PC-3 (cell line): ENCODE results near the gene RNF208. TPM values are rescaled to one million over a fixed set of nuclear protein-coding genes. Genes with fewer than 3 reads are reported as not detected.

Experiments used
- ATAC-seq: fragments of 200-7000 bp; cut with Tn5 transposase; 2 replicates; pipeline ENCODE4 v1.9.1; 2020; ENCODE audit warnings: mild to moderate bottlenecking, moderate library complexity
- BruUV-seq: library from RNA; stranded (reverse); fragments of 400-500 nt; replicated peaks from 2 replicates; lab custom pipeline; 2021; lab: Mats Ljungman, UMichigan
- CTCF ChIA-PET: fragments of 300-600 bp; sonication (Branson Sonifier 250); formaldehyde crosslinking; loops from one replicate; lab custom pipeline; 2022; ENCODE audit warnings: antibody characterized with exemption; lab: Charles Lee
- POLR2A ChIA-PET: fragments of 300-600 bp; sonication (Branson Sonifier 250); formaldehyde crosslinking; loops from one replicate; lab custom pipeline; 2022; ENCODE audit warnings: antibody characterized with exemption; ENCODE audit not compliant: unreplicated experiment; lab: Charles Lee
- DNase-seq: peaks from one replicate; pipeline ENCODE4 v3.0.0-alpha.2; 2015
- H2AFZ ChIP-seq: fragments of 300-600 bp; sonication (generic); 2 replicates; pipeline ENCODE4 v1.6.0; 2016; ENCODE audit warnings: antibody characterized with exemption, low read length
- H3F3A ChIP-seq: fragments of 300-600 bp; sonication (generic); one replicate; pipeline ENCODE4 v1.6.0; 2017; ENCODE audit warnings: antibody characterized with exemption, low read length, control low read depth, mild to moderate bottlenecking; ENCODE audit not compliant: unreplicated experiment
- H3K27ac ChIP-seq: fragments of 300-600 bp; sonication (generic); 2 replicates; pipeline ENCODE4 v1.5.1; 2016; ENCODE audit warnings: mild to moderate bottlenecking, low read length
- H3K27me3 ChIP-seq: fragments of 300-600 bp; sonication (generic); 2 replicates; pipeline ENCODE4 v1.6.1; 2016; ENCODE audit warnings: low read length, mixed read lengths
- H3K36me3 ChIP-seq: fragments of 300-600 bp; sonication (generic); 2 replicates; pipeline ENCODE4 v1.6.1; 2016; ENCODE audit warnings: low read depth, mixed run types, low read length, mixed read lengths
- H3K4me1 ChIP-seq: fragments of 300-600 bp; sonication (generic); 2 replicates; pipeline ENCODE4 v1.5.1; 2016; ENCODE audit warnings: low read length; ENCODE audit not compliant: insufficient read depth
- H3K4me2 ChIP-seq: fragments of 300-600 bp; sonication (generic); 2 replicates; pipeline ENCODE4 v1.6.0; 2016; ENCODE audit warnings: low read length
- H3K4me3 ChIP-seq: fragments of 300-600 bp; sonication (generic); 2 replicates; pipeline ENCODE4 v1.5.1; 2016; ENCODE audit warnings: mild to moderate bottlenecking, low read length, mixed read lengths
- H3K79me2 ChIP-seq: fragments of 300-600 bp; sonication (generic); 2 replicates; pipeline ENCODE4 v1.6.1; 2017; ENCODE audit warnings: low read length, mixed read lengths
- H3K9ac ChIP-seq: fragments of 300-600 bp; sonication (generic); 2 replicates; pipeline ENCODE4 v1.6.0; 2016; ENCODE audit warnings: mild to moderate bottlenecking, low read length
- H3K9me2 ChIP-seq: fragments of 300-600 bp; sonication (generic); replicated peaks from 2 replicates; pipeline ENCODE4 v1.6.1; 2016; ENCODE audit warnings: mixed run types, low read length, mixed read lengths
- H3K9me3 ChIP-seq: fragments of 300-600 bp; sonication (generic); 2 replicates; pipeline ENCODE4 v1.6.1; 2016; ENCODE audit warnings: low read length, mixed read lengths
- H4K20me1 ChIP-seq: fragments of 300-600 bp; sonication (generic); 2 replicates; pipeline ENCODE4 v1.6.1; 2016; ENCODE audit warnings: low read length, mixed read lengths
- CTCF ChIP-seq: fragments of 300-600 bp; sonication (generic); conservative IDR thresholded peaks from 2 replicates; pipeline ENCODE4 v1.5.1; 2017; ENCODE audit warnings: antibody characterized with exemption, low read depth, mild to moderate bottlenecking, low read length
- EZH2 ChIP-seq: fragments of 300-600 bp; sonication (generic); IDR thresholded peaks from one replicate; pipeline ENCODE4 v1.6.1; 2017; ENCODE audit warnings: antibody characterized with exemption, mild to moderate bottlenecking, low read length; ENCODE audit not compliant: unreplicated experiment
- EZH2phosphoT487 ChIP-seq: fragments of 300-600 bp; sonication (generic); IDR thresholded peaks from 2 replicates; pipeline ENCODE4 v1.6.1; 2018; ENCODE audit warnings: mild to moderate bottlenecking, antibody characterized with exemption, low read length, borderline replicate concordance
- intact Hi-C: fragments of 100-400 bp; cut with micrococcal nuclease; formaldehyde crosslinking; loops from 2 replicates; pipeline ENCODE4 v1.9.0; 2023
- total RNA-seq: library from RNA; depleted of rRNA; stranded (reverse); fragments of >200 nt; gene quantifications from 2 replicates; pipeline ENCODE4 v1.2.3, GENCODE V29; 2014

RNF208 gene
- total RNA-seq, 1 experiment from 2014 or later: 1.7 TPM

GRCh38 chr9:137186385-137186784, 35.7 kb downstream of the RNF208 start:
- POLR2A ChIA-PET: no interaction called here
- no peak for ATAC-seq

GRCh38 chr9:137185921-137186320, 36.1 kb downstream of the RNF208 start:
- H3K4me2 ChIP-seq: peak overlapping the region; percentile 96; the same call in 1 of the 2 replicates
- H3K27ac ChIP-seq: no peak overlapping the region
- H3K4me3 ChIP-seq: no peak overlapping the region; the same call in 1 of the 2 replicates
- ChIA-PET POLR2A (no interaction called here), CTCF (no interaction called here)
- no peaks in the 10 kb centered on the region for H3K9me2 ChIP-seq
- peaks cover 40% of the 10 kb centered on the region for H3K79me2 ChIP-seq
- BruUV-seq: no TSS peak
- no peaks in the 10 kb centered on the region for H3F3A ChIP-seq
- no peaks in the 10 kb centered on the region for H3K36me3 ChIP-seq
- H3K9me3 ChIP-seq: no peaks in the 10 kb centered on the region
- TF ChIP-seq EZH2: no peak
- TF ChIP-seq CTCF: no peak
- H3K4me1 ChIP-seq: peaks cover 25% of the 10 kb centered on the region
- H3K9ac ChIP-seq: no peak overlapping the region
- ATAC-seq (no peak), DNase-seq (no peak)
- intact Hi-C loops: loop anchor here (5.0 kb wide), 1 partner anchor 41 kb away; the partner anchor contains the start of genes CYSRT1 and RNF224
- peaks cover 11% of the 10 kb centered on the region for H4K20me1 ChIP-seq
- H3K27me3 ChIP-seq: no peaks in the 10 kb centered on the region
- no peak overlapping the region for H2AFZ ChIP-seq

More at GRCh38 chr9:137186385-137186784, 35.7 kb downstream of the RNF208 start:
- CTCF ChIA-PET: no interaction called here
- Histone ChIP-seq H3K4me3 (peak overlapping the region; percentile 99), H3K27ac (no peak overlapping the region), H3K4me2 (peak overlapping the region; percentile 96), H2AFZ (no peak overlapping the region), H3F3A (no peaks in the 10 kb centered on the region), H3K9ac (no peak overlapping the region), H3K4me1 (peaks cover 25% of the 10 kb centered on the region), H3K9me3 (no peaks in the 10 kb centered on the region), H3K9me2 (no peaks in the 10 kb centered on the region), H4K20me1 (peaks cover 11% of the 10 kb centered on the region), H3K27me3 (no peaks in the 10 kb centered on the region), H3K79me2 (peaks cover 40% of the 10 kb centered on the region), H3K36me3 (no peaks in the 10 kb centered on the region)
- no peak for TF ChIP-seq EZH2phosphoT487
- TF ChIP-seq EZH2: no peak
- TF ChIP-seq CTCF: no peak
- DNase-seq: no peak
- intact Hi-C loops: loop anchor here (5.0 kb wide), 1 partner anchor 41 kb away; the partner anchor contains the start of genes CYSRT1 and RNF224
- BruUV-seq: no TSS peak

GRCh38 chr9:137184881-137185660, 37.0 kb downstream of the RNF208 start:
- Histone ChIP-seq H3K9me3 (no peaks in the 10 kb centered on the region), H3K36me3 (no peaks in the 10 kb centered on the region), H2AFZ (no peak overlapping the region), H3K27ac (no peak overlapping the region), H4K20me1 (peaks cover 8% of the 10 kb centered on the region), H3K9ac (no peak overlapping the region), H3F3A (no peaks in the 10 kb centered on the region), H3K79me2 (peaks cover 38% of the 10 kb centered on the region), H3K4me3 (no peak overlapping the region), H3K27me3 (no peaks in the 10 kb centered on the region), H3K4me1 (peaks cover 23% of the 10 kb centered on the region), H3K9me2 (no peaks in the 10 kb centered on the region), H3K4me2 (no peak overlapping the region)
- ChIA-PET CTCF (no interaction called here), POLR2A (no interaction called here)
- no TSS peak for BruUV-seq
- TF ChIP-seq CTCF: no peak
- TF ChIP-seq EZH2phosphoT487: no peak
- TF ChIP-seq EZH2: no peak
- DNase-seq (no peak), ATAC-seq (no peak)
- intact Hi-C loops: loop anchor here (5.0 kb wide), 1 partner anchor 42 kb away; the partner anchor contains the start of genes CYSRT1 and RNF224
